Transverse colon (tissue), 4 donors: Measurements from ENCODE around the gene EYS. TPM values are rescaled to one million over a fixed set of nuclear protein-coding genes. Genes with fewer than 3 reads are reported as not detected.

ENCODE experiments used
- DNase-seq: peaks from one replicate; pipeline ENCODE4 v3.0.0-alpha.2; 2019
- H3K27ac ChIP-seq, 4 donors: fragments of 200-600 bp; sonication (generic); 2 replicates each; pipeline ENCODE4 v1.5.1; 2016 to 2018; ENCODE audit warnings: inconsistent platforms in 4 of 4
- H3K27me3 ChIP-seq: fragments of 200-600 bp; sonication (generic); 2 replicates; pipeline ENCODE4 v1.5.1; 2017; ENCODE audit warnings: inconsistent platforms
- H3K36me3 ChIP-seq, 4 donors: fragments of 200-600 bp; sonication (generic); 2 replicates each; pipeline ENCODE4 v1.5.1; 2017 to 2019; ENCODE audit warnings: inconsistent platforms in 4 of 4
- H3K4me1 ChIP-seq, 4 donors: fragments of 200-600 bp; sonication (generic); 2 replicates each; pipeline ENCODE4 v1.5.1; 2017 to 2020; ENCODE audit warnings: inconsistent platforms in 4 of 4
- H3K4me3 ChIP-seq, 4 donors: fragments of 200-600 bp; sonication (generic); 1 replicate in 1 of 4; 2 replicates in 3 of 4; pipeline versions ENCODE4 v1.5.1 to v1.6.1; 2017 to 2019; ENCODE audit warnings: inconsistent platforms in 4 of 4
- H3K9me3 ChIP-seq, 2 donors: fragments of 200-600 bp; sonication (generic); 2 replicates each; pipeline ENCODE4 v1.5.1; 2017 to 2019; ENCODE audit warnings: inconsistent platforms in 2 of 2
- CTCF ChIP-seq, 5 experiments: fragments of 200-600 bp in 3 of 5; fragments of 450-650 bp in 2 of 5; sonication (generic) in 3 of 5; IDR thresholded peaks; 1 replicate in 2 of 5; 2 replicates in 3 of 5; pipeline ENCODE4 v1.5.1; 2016 to 2017; ENCODE audit warnings: antibody characterized with exemption in 5 of 5, inconsistent platforms in 3 of 5, mild to moderate bottlenecking in 2 of 5, moderate library complexity in 1 of 5
- EP300 ChIP-seq: sonication (generic); formaldehyde crosslinking; IDR thresholded peaks from one replicate; pipeline ENCODE4 v1.6.1; 2017; ENCODE audit warnings: antibody characterized with exemption, low read depth
- POLR2A ChIP-seq: fragments of 450-650 bp; IDR thresholded peaks from one replicate; pipeline ENCODE4 v1.6.1; 2016; ENCODE audit warnings: antibody characterized with exemption, mild to moderate bottlenecking, moderate library complexity
- POLR2AphosphoS5 ChIP-seq, 3 donors: sonication (generic); formaldehyde crosslinking; IDR thresholded peaks; one replicate each; pipeline ENCODE4 v1.6.1; 2016; ENCODE audit warnings: antibody characterized with exemption in 3 of 3
- WGBS, 2 donors: methylation state at CpG; one replicate each; pipeline ENCODE4 v1.1.5; 2018; ENCODE audit warnings: low coverage in 1 of 2; 5-methylcytosine and 5-hydroxymethylcytosine counted together
- in situ Hi-C, 4 donors: fragments of 200-750 bp; cut with MboI; loops; one replicate each; pipeline versions ENCODE4 v1.15.0 to v1.15.1; 2017; ENCODE audit warnings: low sequenced_read_pairs in 3 of 4, low pct_ligation_motif_present in 1 of 4, low pct_unique_long_range_greater_than_20kb in 1 of 4
- intact Hi-C: fragments of 100-400 bp; cut with DNase I; formaldehyde crosslinking; loops from one replicate; pipeline ENCODE4 v1.15.1; 2023; ENCODE audit warnings: low total_unique reads
- total RNA-seq, 4 donors: library from RNA; depleted of rRNA; stranded (reverse); fragments of >200 nt; gene quantifications; one replicate each; pipeline ENCODE4 v1.1.0, GENCODE V29; 2016

The EYS gene
- total RNA-seq, 4 donors from 2014 or later, result 0.41 TPM; not detected in 3

GRCh38 chr6:64736421-64736950 lies 970.5 kb downstream of the EYS start:
- no peaks in the 10 kb centered on the region for H3K36me3 ChIP-seq
- no peaks in the 10 kb centered on the region for H3K27me3 ChIP-seq
- DNase-seq, result no peak
- H3K4me3 ChIP-seq, result no peak overlapping the region
- no peaks in the 10 kb centered on the region for H3K4me1 ChIP-seq
- intact Hi-C loops, result no loop called here
- in situ Hi-C loops, result no loop called here
- no peaks in the 10 kb centered on the region for H3K9me3 ChIP-seq
- 66 to 74% methylated on average over 4 of the region's 4 CpGs for WGBS, 2 donors
- no peak overlapping the region for H3K27ac ChIP-seq
- TF ChIP-seq POLR2A (no peak), EP300 (no peak), POLR2AphosphoS5 (IDR thresholded peaks at IDR 0.05) (no peak)

GRCh38 chr6:64733433-64733832 lies 973.6 kb downstream of the EYS start:
- in situ Hi-C loops (no loop called here), intact Hi-C loops (no loop called here)
- no peak for TF ChIP-seq POLR2A
- no peak for TF ChIP-seq CTCF (IDR thresholded peaks at IDR 0.05)
- TF ChIP-seq EP300, result no peak
- TF ChIP-seq POLR2AphosphoS5 (IDR thresholded peaks at IDR 0.05), result no peak
- Histone ChIP-seq H3K9me3 (no peaks in the 10 kb centered on the region), H3K4me1 (no peaks in the 10 kb centered on the region), H3K4me3 (no peak overlapping the region), H3K27ac (no peak overlapping the region), H3K36me3 (no peaks in the 10 kb centered on the region), H3K27me3 (no peaks in the 10 kb centered on the region)
- no peak for DNase-seq
- 40 to 90% methylated on average over 1 to 4 of the region's 4 CpGs for WGBS, 2 donors

GRCh38 chr6:64732888-64733287 lies 974.1 kb downstream of the EYS start:
- H3K4me1 ChIP-seq, result no peaks in the 10 kb centered on the region
- no peaks in the 10 kb centered on the region for H3K9me3 ChIP-seq
- H3K36me3 ChIP-seq, result no peaks in the 10 kb centered on the region
- H3K27me3 ChIP-seq, result no peaks in the 10 kb centered on the region
- no peak overlapping the region for H3K27ac ChIP-seq
- H3K4me3 ChIP-seq, result no peak overlapping the region
- TF ChIP-seq POLR2A (no peak), CTCF (IDR thresholded peaks at IDR 0.05) (no peak), EP300 (no peak)
- DNase-seq, result no peak
- intact Hi-C loops, result no loop called here
- in situ Hi-C loops, result no loop called here

GRCh38 chr6:64729522-64729921 lies 977.5 kb downstream of the EYS start:
- WGBS, 2 donors, result 64 to 73% methylated on average over 4 of the region's 4 CpGs
- Histone ChIP-seq H3K27me3 (no peaks in the 10 kb centered on the region), H3K4me1 (no peaks in the 10 kb centered on the region), H3K27ac (no peak overlapping the region), H3K36me3 (no peaks in the 10 kb centered on the region), H3K4me3 (no peak overlapping the region), H3K9me3 (no peaks in the 10 kb centered on the region)
- DNase-seq, result no peak
- intact Hi-C loops, result no loop called here
- no peak for TF ChIP-seq POLR2A
- no peak for TF ChIP-seq EP300
- no peak for TF ChIP-seq POLR2AphosphoS5 (IDR thresholded peaks at IDR 0.05)
- no peak for TF ChIP-seq CTCF (IDR thresholded peaks at IDR 0.05)
- in situ Hi-C loops, result no loop called here

- 79 to 87% methylated on average over 5 of the region's 5 CpGs for WGBS, 2 donors
- Histone ChIP-seq H3K36me3 (no peaks in the 10 kb centered on the region), H3K9me3 (no peaks in the 10 kb centered on the region), H3K4me3 (no peak overlapping the region), H3K27me3 (no peaks in the 10 kb centered on the region), H3K4me1 (no peaks in the 10 kb centered on the region), H3K27ac (no peak overlapping the region)
- in situ Hi-C loops, result no loop called here
- TF ChIP-seq EP300 (no peak), POLR2AphosphoS5 (IDR thresholded peaks at IDR 0.05) (no peak), CTCF (IDR thresholded peaks at IDR 0.05) (no peak), POLR2A (no peak)
- DNase-seq, result no peak
- intact Hi-C loops, result no loop called here
Measured at GRCh38 chr6:64727075-64727474, 980.0 kb downstream of the EYS start.
